Measurements from ENCODE around the gene NEDD8. TPM values are rescaled to one million over a fixed set of nuclear protein-coding genes. Genes with fewer than 3 reads are reported as not detected.

Gene NEDD8
- total and polyA plus RNA-seq, 2 donors (not counting 1 experiment from before 2014, with no cell fraction given): 86.7 to 98.5 TPM

DNA sequence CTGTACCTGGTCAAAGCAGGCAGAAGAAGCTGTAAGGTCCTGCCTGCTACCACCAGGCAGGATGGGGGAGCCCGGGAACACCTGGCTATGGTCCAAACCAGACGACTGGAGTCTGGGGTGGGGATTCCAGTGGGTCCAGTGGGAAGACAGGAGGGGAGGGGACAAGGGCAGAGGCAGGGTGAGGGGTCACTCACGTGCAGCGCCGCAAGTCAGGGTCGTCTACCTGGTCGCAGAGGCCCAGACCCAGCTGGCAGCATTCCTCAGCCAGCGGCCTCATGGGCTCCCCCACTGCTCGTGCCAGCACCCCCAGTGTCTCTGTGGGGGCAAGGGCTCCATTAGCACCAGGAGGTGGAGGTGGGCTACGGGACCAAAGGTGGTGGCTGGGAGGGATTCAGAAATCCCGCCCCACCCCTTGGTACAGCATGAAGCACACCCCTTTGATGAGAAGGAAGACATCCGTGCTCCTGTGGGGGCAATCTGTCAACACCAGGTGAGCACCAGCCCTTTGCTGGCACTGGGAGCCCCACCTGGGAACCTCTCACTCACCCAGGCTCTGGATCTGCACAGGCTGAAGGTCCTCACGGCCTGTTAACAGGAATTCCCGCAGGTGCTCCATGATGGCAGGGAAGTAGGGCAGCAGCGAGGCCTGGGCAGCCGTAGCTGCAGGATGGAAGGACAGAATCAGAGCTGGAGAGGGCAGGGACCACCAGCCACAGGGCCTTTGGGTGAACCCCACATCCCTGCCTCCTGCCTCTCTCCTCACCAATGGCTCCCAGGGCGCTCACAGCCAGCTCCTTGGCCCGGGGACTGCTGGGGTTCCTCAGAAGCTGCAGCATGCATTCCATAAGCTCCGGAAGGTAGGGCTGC, 47.8 kb downstream of the NEDD8 start:
- Histone ChIP-seq H3K9ac (ENCODE audit: low read length) (no peak overlapping the region), H3K36me3 (replicated peaks in 1 of 2; ENCODE audit: control extremely low read depth in 1 of 2, control insufficient read depth in 1 of 2, extremely low read depth in 1 of 2, insufficient read depth in 2 of 2, low read length in 1 of 2) (peaks cover 5 to 71% of the 10 kb centered on the region in 2 experiments), H4K20me1 (ENCODE audit: control insufficient read depth, insufficient read depth, low read length, poor library complexity, severe bottlenecking) (no peaks in the 10 kb centered on the region), H3K4me1 (ENCODE audit: control insufficient read depth in 2 of 2, insufficient read depth in 2 of 2, low read length in 2 of 2) (peaks cover 14 to 17% of the 10 kb centered on the region in 2 donors), H3K27me3 (replicated peaks in 1 of 4; ENCODE audit: control extremely low read depth in 1 of 4, control insufficient read depth in 3 of 4, insufficient read depth in 4 of 4, low read length in 3 of 4) (no peaks in the 10 kb centered on the region), H3K9me3 (ENCODE audit: control extremely low read depth in 1 of 3, control insufficient read depth in 2 of 3, insufficient read depth in 1 of 3, low read length in 2 of 3) (no peaks in the 10 kb centered on the region), H3K79me2 (ENCODE audit: control insufficient read depth, insufficient read depth, low read length) (peaks cover 34% of the 10 kb centered on the region), H2AFZ (ENCODE audit: insufficient read depth, low read depth, low read length, poor library complexity, severe bottlenecking) (no peak overlapping the region), H3K4me3 (ENCODE audit: control extremely low read depth in 1 of 5, extremely low read depth in 1 of 5, insufficient read depth in 1 of 5, low read depth in 2 of 5, low read length in 4 of 5) (no peak overlapping the region), H3K4me2 (replicated peaks; ENCODE audit: low read depth, low read length, poor library complexity, severe bottlenecking) (no peak overlapping the region), H3K27ac (ENCODE audit: low read length in 2 of 2) (no peak overlapping the region)
- no peak for ATAC-seq (ENCODE audit: low read depth)
- Mint-ChIP-seq H3K27ac (no peak overlapping the region), H3K9me3 (ENCODE audit: insufficient read depth) (no peaks in the 10 kb centered on the region), H3K4me1 (peaks cover 28% of the 10 kb centered on the region), H3K4me3 (no peak overlapping the region), H3K27me3 (no peaks in the 10 kb centered on the region)
- ChIA-PET CTCF (interaction anchor here (0.5 kb wide), 1 partner anchor 58 kb away, joined by 3 read pairs; no protein-coding TSS in a partner anchor), POLR2A (interaction anchor here (0.8 kb wide), 1 partner anchor 22 kb away, joined by 6 read pairs; no protein-coding TSS in a partner anchor)
- DNase-seq: no peak
- no peak for TF ChIP-seq EZH2 (IDR thresholded peaks at IDR 0.05; ENCODE audit: borderline replicate concordance, insufficient read depth, low read depth, low read length, poor library complexity, severe bottlenecking)
- TF ChIP-seq, protein P1, sequence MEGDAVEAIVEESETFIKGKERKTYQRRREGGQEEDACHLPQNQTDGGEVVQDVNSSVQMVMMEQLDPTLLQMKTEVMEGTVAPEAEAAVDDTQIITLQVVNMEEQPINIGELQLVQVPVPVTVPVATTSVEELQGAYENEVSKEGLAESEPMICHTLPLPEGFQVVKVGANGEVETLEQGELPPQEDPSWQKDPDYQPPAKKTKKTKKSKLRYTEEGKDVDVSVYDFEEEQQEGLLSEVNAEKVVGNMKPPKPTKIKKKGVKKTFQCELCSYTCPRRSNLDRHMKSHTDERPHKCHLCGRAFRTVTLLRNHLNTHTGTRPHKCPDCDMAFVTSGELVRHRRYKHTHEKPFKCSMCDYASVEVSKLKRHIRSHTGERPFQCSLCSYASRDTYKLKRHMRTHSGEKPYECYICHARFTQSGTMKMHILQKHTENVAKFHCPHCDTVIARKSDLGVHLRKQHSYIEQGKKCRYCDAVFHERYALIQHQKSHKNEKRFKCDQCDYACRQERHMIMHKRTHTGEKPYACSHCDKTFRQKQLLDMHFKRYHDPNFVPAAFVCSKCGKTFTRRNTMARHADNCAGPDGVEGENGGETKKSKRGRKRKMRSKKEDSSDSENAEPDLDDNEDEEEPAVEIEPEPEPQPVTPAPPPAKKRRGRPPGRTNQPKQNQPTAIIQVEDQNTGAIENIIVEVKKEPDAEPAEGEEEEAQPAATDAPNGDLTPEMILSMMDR (IDR thresholded peaks at IDR 0.05): no peak
- WGBS (ENCODE audit: insufficient coverage): 94% methylated on average over 18 of the region's 19 CpGs
- intact Hi-C loops (cut with micrococcal nuclease): no loop called here

DNA sequence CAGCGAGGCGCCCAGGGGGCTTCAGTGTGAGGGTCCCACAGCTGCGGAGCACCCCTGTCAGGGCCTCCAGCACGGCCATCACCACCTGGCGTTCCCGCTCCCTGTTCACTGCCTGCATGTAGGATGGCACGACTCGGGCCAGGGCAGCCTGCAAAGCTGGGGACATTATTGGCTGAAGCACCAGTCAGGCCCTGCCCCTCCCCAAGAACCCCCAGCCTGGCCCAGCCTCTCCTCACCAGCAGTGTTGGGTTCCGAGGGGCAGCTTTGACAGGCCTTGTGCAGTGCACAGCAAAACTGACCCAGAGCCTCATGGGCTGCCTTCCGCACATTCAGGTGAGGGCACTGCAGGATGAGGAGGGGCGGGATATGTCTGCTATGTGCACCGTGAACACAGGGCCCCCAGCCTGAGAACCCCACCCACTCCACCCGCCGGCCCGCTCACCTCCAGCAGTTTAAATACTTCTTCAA, 49.1 kb downstream of the NEDD8 start:
- CTCF ChIA-PET: no interaction called here
- no peak for ATAC-seq (ENCODE audit: low read depth)

More for the DNA sequence above, 49.1 kb downstream of the NEDD8 start:
- WGBS (ENCODE audit: insufficient coverage): 99% methylated on average over 11 of the region's 15 CpGs
- Histone ChIP-seq H3K4me2 (replicated peaks; ENCODE audit: low read depth, low read length, poor library complexity, severe bottlenecking) (no peak overlapping the region), H3K36me3 (replicated peaks in 1 of 2; ENCODE audit: control extremely low read depth in 1 of 2, control insufficient read depth in 1 of 2, extremely low read depth in 1 of 2, insufficient read depth in 2 of 2, low read length in 1 of 2) (peaks cover 5 to 73% of the 10 kb centered on the region in 2 experiments), H3K9ac (ENCODE audit: low read length) (no peak overlapping the region), H3K9me3 (ENCODE audit: control extremely low read depth in 1 of 3, control insufficient read depth in 2 of 3, insufficient read depth in 1 of 3, low read length in 2 of 3) (no peaks in the 10 kb centered on the region), H2AFZ (ENCODE audit: insufficient read depth, low read depth, low read length, poor library complexity, severe bottlenecking) (no peak overlapping the region), H3K27me3 (replicated peaks in 1 of 4; ENCODE audit: control extremely low read depth in 1 of 4, control insufficient read depth in 3 of 4, insufficient read depth in 4 of 4, low read length in 3 of 4) (no peaks in the 10 kb centered on the region), H4K20me1 (ENCODE audit: control insufficient read depth, insufficient read depth, low read length, poor library complexity, severe bottlenecking) (no peaks in the 10 kb centered on the region), H3K27ac (ENCODE audit: low read length in 2 of 2) (no peak overlapping the region), H3K79me2 (ENCODE audit: control insufficient read depth, insufficient read depth, low read length) (peaks cover 33% of the 10 kb centered on the region), H3K4me1 (ENCODE audit: control insufficient read depth in 2 of 2, insufficient read depth in 2 of 2, low read length in 2 of 2) (peaks cover 9 to 10% of the 10 kb centered on the region in 2 donors), H3K4me3 (ENCODE audit: control extremely low read depth in 1 of 5, extremely low read depth in 1 of 5, insufficient read depth in 1 of 5, low read depth in 2 of 5, low read length in 4 of 5) (no peak overlapping the region)
- TF ChIP-seq EZH2 (IDR thresholded peaks at IDR 0.05; ENCODE audit: borderline replicate concordance, insufficient read depth, low read depth, low read length, poor library complexity, severe bottlenecking): no peak
- TF ChIP-seq, protein P1 (IDR thresholded peaks at IDR 0.05): no peak
- no peak overlapping the region for H3K27ac Mint-ChIP-seq
- no peaks in the 10 kb centered on the region for H3K9me3 Mint-ChIP-seq (ENCODE audit: insufficient read depth)
- POLR2A ChIA-PET: no interaction called here
- no peak for DNase-seq
- H3K4me1 Mint-ChIP-seq: peaks cover 20% of the 10 kb centered on the region
- no peaks in the 10 kb centered on the region for H3K27me3 Mint-ChIP-seq
- no peak overlapping the region for H3K4me3 Mint-ChIP-seq
- intact Hi-C loops (cut with micrococcal nuclease): no loop called here
